ENCODE results near the gene GCNT1.
"Not testable (repeated sequence)": the region's sequence is repeated elsewhere in the genome, so short reads cannot be mapped to it uniquely, and the experiment has no call there.

DNA sequence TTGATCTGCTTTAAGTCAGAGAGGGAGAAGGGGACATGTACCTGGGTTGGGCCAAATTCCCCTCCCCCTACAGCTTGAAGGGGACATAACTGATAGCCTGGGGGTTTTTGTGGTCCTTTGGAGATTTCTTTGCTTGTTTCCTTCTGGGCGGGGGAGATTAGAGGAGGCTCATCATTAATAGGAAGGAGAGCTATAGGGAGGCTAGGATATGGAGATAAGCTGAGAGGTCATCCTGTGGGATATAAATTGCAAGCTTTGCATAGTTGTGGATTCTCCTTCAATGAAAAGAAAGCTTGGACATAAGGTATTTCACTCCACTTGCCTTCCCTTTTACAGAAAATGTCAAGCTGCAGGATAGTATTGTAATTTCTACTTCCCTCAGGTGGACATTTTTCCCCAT is 34.5 kb downstream of the GCNT1 start:
- not testable (repeated sequence) for TF ChIP-seq EZH2 (IDR thresholded peaks at IDR 0.05; ENCODE audit: borderline replicate concordance, low read depth, low read length, severe bottlenecking)
- TF ChIP-seq, protein P1, sequence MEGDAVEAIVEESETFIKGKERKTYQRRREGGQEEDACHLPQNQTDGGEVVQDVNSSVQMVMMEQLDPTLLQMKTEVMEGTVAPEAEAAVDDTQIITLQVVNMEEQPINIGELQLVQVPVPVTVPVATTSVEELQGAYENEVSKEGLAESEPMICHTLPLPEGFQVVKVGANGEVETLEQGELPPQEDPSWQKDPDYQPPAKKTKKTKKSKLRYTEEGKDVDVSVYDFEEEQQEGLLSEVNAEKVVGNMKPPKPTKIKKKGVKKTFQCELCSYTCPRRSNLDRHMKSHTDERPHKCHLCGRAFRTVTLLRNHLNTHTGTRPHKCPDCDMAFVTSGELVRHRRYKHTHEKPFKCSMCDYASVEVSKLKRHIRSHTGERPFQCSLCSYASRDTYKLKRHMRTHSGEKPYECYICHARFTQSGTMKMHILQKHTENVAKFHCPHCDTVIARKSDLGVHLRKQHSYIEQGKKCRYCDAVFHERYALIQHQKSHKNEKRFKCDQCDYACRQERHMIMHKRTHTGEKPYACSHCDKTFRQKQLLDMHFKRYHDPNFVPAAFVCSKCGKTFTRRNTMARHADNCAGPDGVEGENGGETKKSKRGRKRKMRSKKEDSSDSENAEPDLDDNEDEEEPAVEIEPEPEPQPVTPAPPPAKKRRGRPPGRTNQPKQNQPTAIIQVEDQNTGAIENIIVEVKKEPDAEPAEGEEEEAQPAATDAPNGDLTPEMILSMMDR (IDR thresholded peaks at IDR 0.05; ENCODE audit: borderline replicate concordance, extremely low read depth, low read length, poor library complexity, severe bottlenecking): not testable (repeated sequence)
